Measurements from ENCODE around the gene LRBA. TPM values are rescaled to one million over a fixed set of nuclear protein-coding genes. Genes with fewer than 3 reads are reported as not detected.

LRBA gene
- total RNA-seq, 1 experiment from 2014 or later = 55.3 TPM

- Histone ChIP-seq H3K4me1 (ENCODE audit: insufficient read depth, low read length) (no peaks in the 10 kb centered on the region; the same call in 1 of the 2 replicates), H3K14ac (ENCODE audit: insufficient read depth, low read length) (no peak overlapping the region), H3K23me2 (ENCODE audit: insufficient read length, low read depth, low read length, poor library complexity, severe bottlenecking) (no peaks in the 10 kb centered on the region), H3K27ac (ENCODE audit: insufficient read length, low read depth, low read length) (no peak overlapping the region), H3K23ac (ENCODE audit: insufficient read length, low read depth, low read length) (no peak overlapping the region), H3K56ac (ENCODE audit: insufficient read length, low read depth, low read length) (no peak overlapping the region), H3K27me3 (ENCODE audit: insufficient read depth, low read length) (no peaks in the 10 kb centered on the region), H3K18ac (ENCODE audit: insufficient read length, low read depth, low read length) (no peak overlapping the region), H2BK15ac (ENCODE audit: low read depth, low read length) (no peak overlapping the region), H2AFZ (ENCODE audit: low read length) (no peak overlapping the region), H4K91ac (ENCODE audit: insufficient read length, low read depth, low read length) (no peak overlapping the region), H3T11ph (ENCODE audit: low read length) (no peak overlapping the region), H3K4ac (ENCODE audit: low read depth, low read length) (no peak overlapping the region), H2BK20ac (ENCODE audit: low read depth, low read length, poor library complexity, severe bottlenecking) (no peak overlapping the region), H3K79me1 (ENCODE audit: insufficient read depth, low read depth, low read length, poor library complexity, severe bottlenecking) (no peaks in the 10 kb centered on the region), H3K79me2 (ENCODE audit: insufficient read depth, low read length) (no peaks in the 10 kb centered on the region), H2AK5ac (ENCODE audit: insufficient read length, low read length) (no peak overlapping the region), H3K9me3 (ENCODE audit: control insufficient read depth, low read depth, low read length) (no peaks in the 10 kb centered on the region), H2BK120ac (ENCODE audit: low read depth, low read length, poor library complexity, severe bottlenecking) (no peak overlapping the region), H2BK5ac (ENCODE audit: insufficient read length, low read length) (no peak overlapping the region), H3K9ac (ENCODE audit: extremely low read depth, insufficient read length, low read length) (no peak overlapping the region), H4K5ac (ENCODE audit: insufficient read length, low read depth, low read length) (no peak overlapping the region), H4K8ac (replicated peaks; ENCODE audit: insufficient read length, low read depth, low read length) (no peak overlapping the region), H2BK12ac (ENCODE audit: insufficient read length, low read depth, low read length) (no peak overlapping the region), H4K20me1 (ENCODE audit: control insufficient read depth, insufficient read depth, insufficient read length) (no peaks in the 10 kb centered on the region), H3K4me2 (ENCODE audit: insufficient read depth, insufficient read length, low read length) (no peak overlapping the region)
- no peak for DNase-seq
- Mint-ChIP-seq H3K4me1 (peaks cover 4 to 10% of the 10 kb centered on the region in 2 experiments), H3K4me3 (no peak overlapping the region), H3K36me3 (ENCODE audit: insufficient read depth in 1 of 3, low read depth in 3 of 3) (peaks cover 3 to 5% (median 4%) of the 10 kb centered on the region in 3 experiments; a peak in 4 of 7 replicates), H3K9me3 (no peaks in the 10 kb centered on the region; a peak in 2 of 5 replicates), H3K27me3 (ENCODE audit: low read depth) (no peaks in the 10 kb centered on the region), H3K27ac (0 out of 7 replicates have a peak overlapping the region, but pooled peaks of 1 of the 3 experiments have one; percentile 11)
- TF ChIP-seq CTCF (conservative IDR thresholded peaks at IDR 0.05) = no peak
Measured at GRCh38 chr4:150390531-150390910, 624.6 kb downstream of the LRBA start.
